ENCODE results near the gene INO80C. TPM values are rescaled to one million over a fixed set of nuclear protein-coding genes. Genes with fewer than 3 reads are reported as not detected.

Gene INO80C
- total RNA-seq, 1 donor from 2014 or later = 24.6 TPM

DNA sequence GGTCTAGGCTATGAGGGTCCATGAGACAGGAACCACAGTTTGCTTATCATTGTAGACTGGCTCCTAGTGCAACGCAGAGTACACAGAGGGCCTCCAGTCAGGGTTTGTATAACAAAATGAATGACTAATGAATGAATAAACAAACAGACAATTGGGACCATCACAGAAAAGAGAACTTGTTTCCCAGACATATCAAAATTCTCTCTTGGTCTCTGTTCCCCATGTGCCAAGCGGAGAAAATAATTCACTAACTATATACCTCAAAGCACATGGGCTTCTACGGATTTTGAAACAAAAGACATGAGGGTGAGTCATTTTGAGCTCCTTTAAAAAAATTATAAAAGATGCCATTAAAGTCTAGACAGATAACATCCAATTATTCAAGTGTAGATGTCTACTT is 28.0 kb downstream of the INO80C start:
- Histone ChIP-seq H3K27ac (ENCODE audit: low read depth, low read length) (no peak overlapping the region), H4K20me1 (ENCODE audit: insufficient read depth, low read length) (no peaks in the 10 kb centered on the region), H3K9me3 (ENCODE audit: insufficient read depth, low read depth, low read length) (no peaks in the 10 kb centered on the region), H3K36me3 (ENCODE audit: insufficient read depth, low read length) (no peaks in the 10 kb centered on the region), H3K4me3 (ENCODE audit: insufficient read depth, low read depth, low read length) (no peak overlapping the region), H3K4me1 (ENCODE audit: insufficient read depth, low read length) (no peaks in the 10 kb centered on the region), H3K9ac (ENCODE audit: low read length) (no peak overlapping the region), H3K4me2 (ENCODE audit: low read length) (no peak overlapping the region), H3K27me3 (ENCODE audit: insufficient read depth, low read length) (no peaks in the 10 kb centered on the region), H3K79me2 (ENCODE audit: insufficient read depth, low read length) (peaks cover 10% of the 10 kb centered on the region), H2AFZ (ENCODE audit: low read depth, low read length) (no peak overlapping the region)
- Mint-ChIP-seq H3K27ac (ENCODE audit: unreplicated experiment) (no peak overlapping the region), H3K27me3 (ENCODE audit: low read depth, unreplicated experiment) (no peaks in the 10 kb centered on the region), H3K36me3 (ENCODE audit: low read depth, unreplicated experiment) (peaks cover 11% of the 10 kb centered on the region), H3K4me1 (ENCODE audit: low read depth, unreplicated experiment) (peaks cover 3% of the 10 kb centered on the region), H3K4me3 (ENCODE audit: unreplicated experiment) (no peak overlapping the region), H3K9me3 (ENCODE audit: unreplicated experiment) (no peaks in the 10 kb centered on the region)
- no peak for DNase-seq (ENCODE audit: low read depth)
- no peak for FAIRE-seq
- no peak for TF ChIP-seq EZH2 (IDR thresholded peaks at IDR 0.05; ENCODE audit: insufficient read depth, low read length)
- TF ChIP-seq, protein P1, sequence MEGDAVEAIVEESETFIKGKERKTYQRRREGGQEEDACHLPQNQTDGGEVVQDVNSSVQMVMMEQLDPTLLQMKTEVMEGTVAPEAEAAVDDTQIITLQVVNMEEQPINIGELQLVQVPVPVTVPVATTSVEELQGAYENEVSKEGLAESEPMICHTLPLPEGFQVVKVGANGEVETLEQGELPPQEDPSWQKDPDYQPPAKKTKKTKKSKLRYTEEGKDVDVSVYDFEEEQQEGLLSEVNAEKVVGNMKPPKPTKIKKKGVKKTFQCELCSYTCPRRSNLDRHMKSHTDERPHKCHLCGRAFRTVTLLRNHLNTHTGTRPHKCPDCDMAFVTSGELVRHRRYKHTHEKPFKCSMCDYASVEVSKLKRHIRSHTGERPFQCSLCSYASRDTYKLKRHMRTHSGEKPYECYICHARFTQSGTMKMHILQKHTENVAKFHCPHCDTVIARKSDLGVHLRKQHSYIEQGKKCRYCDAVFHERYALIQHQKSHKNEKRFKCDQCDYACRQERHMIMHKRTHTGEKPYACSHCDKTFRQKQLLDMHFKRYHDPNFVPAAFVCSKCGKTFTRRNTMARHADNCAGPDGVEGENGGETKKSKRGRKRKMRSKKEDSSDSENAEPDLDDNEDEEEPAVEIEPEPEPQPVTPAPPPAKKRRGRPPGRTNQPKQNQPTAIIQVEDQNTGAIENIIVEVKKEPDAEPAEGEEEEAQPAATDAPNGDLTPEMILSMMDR (IDR thresholded peaks at IDR 0.05; ENCODE audit: insufficient read depth, low read depth, low read length) = no peak

DNA sequence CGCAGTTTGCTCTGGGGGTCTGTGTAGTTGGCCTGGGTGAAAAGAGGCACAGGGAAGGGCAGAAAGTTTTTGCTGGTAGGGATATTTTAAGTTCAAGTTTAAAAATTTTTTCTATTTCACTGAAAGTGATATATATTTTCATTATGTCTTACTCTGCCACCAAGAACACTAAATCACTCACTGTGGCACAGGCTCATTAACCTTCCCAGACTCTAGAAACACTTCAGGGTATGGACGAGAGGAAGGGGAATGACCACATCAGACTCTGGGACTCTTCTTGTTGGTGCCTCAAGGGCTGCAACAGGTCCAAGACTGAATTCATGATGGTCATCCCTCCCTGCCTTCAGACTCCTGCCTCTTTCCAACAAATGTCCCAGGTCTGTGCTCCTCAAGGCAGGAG is 29.0 kb downstream of the INO80C start:
- TF ChIP-seq, protein P1 (IDR thresholded peaks at IDR 0.05; ENCODE audit: insufficient read depth, low read depth, low read length) = no peak
- TF ChIP-seq EZH2 (IDR thresholded peaks at IDR 0.05; ENCODE audit: insufficient read depth, low read length) = no peak
- H3K4me3 Mint-ChIP-seq (ENCODE audit: unreplicated experiment) = no peak overlapping the region
- H3K4me1 ChIP-seq (ENCODE audit: insufficient read depth, low read length) = no peaks in the 10 kb centered on the region
- no peaks in the 10 kb centered on the region for H3K27me3 ChIP-seq (ENCODE audit: insufficient read depth, low read length)
- no peak overlapping the region for H3K4me3 ChIP-seq (ENCODE audit: insufficient read depth, low read depth, low read length)
- H3K4me1 Mint-ChIP-seq (ENCODE audit: low read depth, unreplicated experiment) = peaks cover 2% of the 10 kb centered on the region
- no peak overlapping the region for H3K4me2 ChIP-seq (ENCODE audit: low read length)
- no peaks in the 10 kb centered on the region for H3K9me3 ChIP-seq (ENCODE audit: insufficient read depth, low read depth, low read length)
- no peaks in the 10 kb centered on the region for H4K20me1 ChIP-seq (ENCODE audit: insufficient read depth, low read length)
- FAIRE-seq = no peak
- peaks cover 9% of the 10 kb centered on the region for H3K79me2 ChIP-seq (ENCODE audit: insufficient read depth, low read length)
- H2AFZ ChIP-seq (ENCODE audit: low read depth, low read length) = no peak overlapping the region
- peaks cover 11% of the 10 kb centered on the region for H3K36me3 Mint-ChIP-seq (ENCODE audit: low read depth, unreplicated experiment)
- DNase-seq (ENCODE audit: low read depth) = no peak
- H3K27ac Mint-ChIP-seq (ENCODE audit: unreplicated experiment) = no peak overlapping the region
- no peaks in the 10 kb centered on the region for H3K36me3 ChIP-seq (ENCODE audit: insufficient read depth, low read length)
- no peaks in the 10 kb centered on the region for H3K27me3 Mint-ChIP-seq (ENCODE audit: low read depth, unreplicated experiment)
- H3K9me3 Mint-ChIP-seq (ENCODE audit: unreplicated experiment) = no peaks in the 10 kb centered on the region
- no peak overlapping the region for H3K9ac ChIP-seq (ENCODE audit: low read length)
- no peak overlapping the region for H3K27ac ChIP-seq (ENCODE audit: low read depth, low read length)

DNA sequence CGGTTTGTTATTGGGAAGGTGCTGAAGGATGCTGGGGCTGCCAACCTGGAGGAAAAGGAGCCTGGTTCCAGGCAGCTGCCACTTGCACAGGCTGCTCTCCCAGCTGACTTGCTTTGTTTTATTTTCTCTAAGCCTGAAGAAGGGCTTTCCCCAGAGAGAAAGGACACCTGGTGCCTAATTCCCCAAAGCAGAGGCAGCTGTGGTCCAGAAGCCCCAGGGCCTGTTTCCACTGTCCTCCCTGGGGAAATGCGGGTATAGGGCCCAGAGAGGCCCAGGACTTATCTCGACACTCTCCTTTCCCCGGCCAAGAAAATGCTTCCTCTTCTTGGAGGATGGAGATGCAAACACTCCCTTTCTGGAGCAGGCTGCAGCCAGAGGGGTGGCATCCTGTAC is 30.1 kb downstream of the INO80C start:
- H3K27ac Mint-ChIP-seq (ENCODE audit: unreplicated experiment) = no peak overlapping the region
- Histone ChIP-seq H3K27ac (ENCODE audit: low read depth, low read length) (no peak overlapping the region), H3K36me3 (ENCODE audit: insufficient read depth, low read length) (no peaks in the 10 kb centered on the region), H3K9ac (ENCODE audit: low read length) (no peak overlapping the region), H4K20me1 (ENCODE audit: insufficient read depth, low read length) (no peaks in the 10 kb centered on the region), H3K4me2 (ENCODE audit: low read length) (no peak overlapping the region), H3K4me1 (ENCODE audit: insufficient read depth, low read length) (peaks cover 4% of the 10 kb centered on the region), H3K27me3 (ENCODE audit: insufficient read depth, low read length) (no peaks in the 10 kb centered on the region), H3K4me3 (ENCODE audit: insufficient read depth, low read depth, low read length) (no peak overlapping the region), H3K9me3 (ENCODE audit: insufficient read depth, low read depth, low read length) (no peaks in the 10 kb centered on the region), H2AFZ (ENCODE audit: low read depth, low read length) (no peak overlapping the region), H3K79me2 (ENCODE audit: insufficient read depth, low read length) (peaks cover 3% of the 10 kb centered on the region)
- peaks cover 2% of the 10 kb centered on the region for H3K4me1 Mint-ChIP-seq (ENCODE audit: low read depth, unreplicated experiment)
- no peak for DNase-seq (ENCODE audit: low read depth)
- no peak overlapping the region for H3K4me3 Mint-ChIP-seq (ENCODE audit: unreplicated experiment)
- no peaks in the 10 kb centered on the region for H3K27me3 Mint-ChIP-seq (ENCODE audit: low read depth, unreplicated experiment)
- H3K9me3 Mint-ChIP-seq (ENCODE audit: unreplicated experiment) = no peaks in the 10 kb centered on the region
- peaks cover 8% of the 10 kb centered on the region for H3K36me3 Mint-ChIP-seq (ENCODE audit: low read depth, unreplicated experiment)
- no peak for TF ChIP-seq EZH2 (IDR thresholded peaks at IDR 0.05; ENCODE audit: insufficient read depth, low read length)
- TF ChIP-seq, protein P1 (IDR thresholded peaks at IDR 0.05; ENCODE audit: insufficient read depth, low read depth, low read length) = no peak
- FAIRE-seq = no peak

Measured in astrocyte (in vitro differentiated cells and primary cell).